Lung microvascular endothelial cell (primary cell): ENCODE data around the gene ANO8. TPM values are rescaled to one million over a fixed set of nuclear protein-coding genes. Genes with fewer than 3 reads are reported as not detected.
"Not testable (repeated sequence)": the region's sequence is repeated elsewhere in the genome, so short reads cannot be mapped to it uniquely, and the experiment has no call there.

ENCODE experiments used
- DNase-seq, 2 donors: peaks; one replicate each; pipeline versions ENCODE4 v3.0.0 to v3.0.0-alpha.2; 2010; ENCODE audit warnings: low read depth in 2 of 2
- total RNA-seq: library from RNA; depleted of rRNA; stranded (reverse); fragments of >200 nt; gene quantifications from 2 replicates; pipeline ENCODE4 v1.2.1, GENCODE V29; 2014

Gene ANO8
- 1.5 and 3.0 TPM in 2 replicates for total RNA-seq

DNA sequence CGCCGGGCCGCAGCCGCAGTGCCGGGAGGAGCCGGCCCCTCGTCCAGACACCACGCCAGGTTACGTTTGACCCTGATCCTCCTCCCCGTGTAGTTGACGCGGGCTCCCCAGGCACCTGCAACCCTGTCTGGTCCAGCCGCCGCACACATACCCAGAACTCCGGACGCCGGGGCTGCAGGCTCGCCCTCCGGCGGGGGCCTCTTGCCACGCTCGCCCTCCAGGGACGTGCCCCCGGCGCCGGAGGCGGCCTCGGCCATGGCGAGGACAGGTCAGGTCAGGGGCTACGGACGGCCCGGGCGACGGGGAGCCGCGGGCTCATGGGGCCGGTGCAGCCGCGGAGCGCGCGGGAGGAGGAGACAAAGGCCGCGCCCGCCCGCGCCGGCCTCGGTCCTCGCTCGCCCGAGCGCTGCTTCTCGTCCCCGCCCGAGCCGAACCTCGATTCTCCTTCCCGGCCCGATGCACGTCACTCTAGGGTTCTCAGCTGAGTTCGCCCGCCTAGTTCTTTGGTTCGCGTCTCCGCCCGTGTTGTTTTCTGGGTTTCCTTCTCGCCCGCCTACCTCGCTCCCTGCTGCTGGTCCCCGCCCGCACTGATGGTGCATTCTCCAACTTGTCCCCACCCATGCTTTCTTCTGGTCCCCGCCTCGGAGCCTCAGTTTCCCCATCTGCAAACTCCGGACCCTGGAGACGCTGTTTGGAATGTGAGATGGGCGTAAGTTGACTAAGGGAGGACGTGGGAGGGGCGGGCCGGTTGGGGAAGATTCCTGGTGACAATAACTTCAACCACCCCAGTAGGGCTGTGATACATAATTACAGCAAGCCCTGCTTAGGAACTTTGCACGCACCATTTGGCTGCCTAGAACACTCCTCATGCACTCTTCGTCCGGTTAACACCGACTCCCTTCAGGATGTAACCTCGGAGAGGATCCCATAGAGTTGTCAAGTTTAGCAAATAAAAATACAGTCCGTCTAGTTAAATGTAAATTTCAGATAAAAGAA, at the start of gene ANO8:
Gene ANO8, minus strand, starts transcription at position 442 of the 996 bp plus-strand sequence. Its CDS starts 185 bp downstream, at position 257.
- peak; percentile 99 for DNase-seq

- no peak for DNase-seq
Measured at GRCh38 chr19:17380426-17381138, 45.9 kb upstream of the ANO8 start.

DNA sequence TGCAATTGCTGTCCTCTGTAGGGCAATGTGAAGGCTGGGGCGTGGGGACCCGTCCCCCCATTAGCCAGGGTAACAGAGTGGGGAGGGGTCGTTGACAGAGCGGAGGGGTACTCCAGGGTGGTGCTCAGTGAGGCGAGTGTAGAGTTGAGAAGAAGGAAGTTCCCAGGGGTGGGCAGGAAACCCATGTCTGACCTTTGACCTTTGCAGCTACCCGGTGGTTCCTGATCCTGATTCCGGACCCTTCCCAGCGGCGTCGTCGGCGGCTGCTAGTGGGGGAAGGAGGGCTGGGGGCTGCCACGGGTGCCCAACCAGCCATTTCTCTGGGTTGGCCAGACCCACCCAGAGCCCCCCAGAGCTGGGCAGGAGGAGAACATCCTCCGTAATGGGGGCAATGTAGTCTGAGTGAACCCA, 44.6 kb upstream of the ANO8 start:
- DNase-seq, result peak; percentile 33 to 70

DNA sequence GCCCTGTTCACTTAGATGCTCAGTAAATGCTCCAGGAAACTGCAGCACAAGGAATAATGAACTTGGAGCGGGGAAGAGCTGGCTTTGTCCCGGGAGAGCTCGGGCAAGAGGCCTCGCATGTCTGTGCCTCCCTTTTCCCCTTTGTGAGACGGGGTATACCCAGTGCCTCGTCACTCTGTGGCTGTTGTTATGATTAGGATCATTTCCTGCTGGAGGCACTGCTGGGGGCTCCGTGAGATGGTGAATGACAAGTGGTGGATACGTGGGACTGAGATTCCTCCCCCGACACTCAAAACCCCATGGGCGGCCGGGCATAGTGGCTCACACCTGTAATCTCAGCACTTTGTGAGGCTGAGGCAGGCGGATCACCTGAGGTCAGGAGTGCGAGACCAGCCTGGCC, 43.6 kb upstream of the ANO8 start:
- DNase-seq, result peak in 1 of 2 donors; percentile 19

DNA sequence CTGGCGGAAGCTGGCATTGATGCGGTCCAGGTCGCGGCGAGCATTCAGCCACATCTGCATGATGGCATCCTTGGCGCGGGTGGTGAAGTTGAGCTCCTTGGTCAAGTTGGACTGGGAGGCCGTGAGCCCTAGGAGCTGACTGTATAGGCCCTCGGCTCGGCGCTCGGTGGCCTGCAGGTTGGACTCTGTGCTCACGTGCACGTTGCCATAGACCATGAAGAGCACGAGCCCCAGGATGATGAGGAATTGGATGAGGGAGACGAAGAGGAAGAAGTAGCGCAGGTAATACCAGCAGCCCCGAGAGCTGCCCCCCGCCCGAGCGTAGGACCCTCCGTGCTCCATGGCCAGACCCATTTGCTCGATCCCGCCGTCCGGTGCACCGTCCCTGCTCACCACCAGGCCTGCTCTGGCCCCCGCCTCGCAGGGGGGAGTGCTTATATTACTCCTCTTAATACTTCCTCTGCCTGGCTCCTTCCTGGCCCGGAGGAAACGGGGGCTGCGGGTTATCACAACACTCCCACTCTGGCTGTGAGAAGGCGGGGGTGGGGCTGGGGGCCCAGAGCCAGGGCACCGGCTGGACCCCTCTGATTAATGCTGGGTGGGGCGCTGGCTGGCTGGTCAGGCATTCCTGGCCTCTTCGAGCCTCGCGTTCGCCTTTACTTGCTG, 42.4 kb upstream of the ANO8 start, which contains the start of gene PLVAP:
Gene PLVAP, minus strand, starts transcription at position 408 of the 666 bp plus-strand sequence. Its CDS starts 54 bp downstream, at position 354.
- peak; percentile 22 to 70 for DNase-seq

DNA sequence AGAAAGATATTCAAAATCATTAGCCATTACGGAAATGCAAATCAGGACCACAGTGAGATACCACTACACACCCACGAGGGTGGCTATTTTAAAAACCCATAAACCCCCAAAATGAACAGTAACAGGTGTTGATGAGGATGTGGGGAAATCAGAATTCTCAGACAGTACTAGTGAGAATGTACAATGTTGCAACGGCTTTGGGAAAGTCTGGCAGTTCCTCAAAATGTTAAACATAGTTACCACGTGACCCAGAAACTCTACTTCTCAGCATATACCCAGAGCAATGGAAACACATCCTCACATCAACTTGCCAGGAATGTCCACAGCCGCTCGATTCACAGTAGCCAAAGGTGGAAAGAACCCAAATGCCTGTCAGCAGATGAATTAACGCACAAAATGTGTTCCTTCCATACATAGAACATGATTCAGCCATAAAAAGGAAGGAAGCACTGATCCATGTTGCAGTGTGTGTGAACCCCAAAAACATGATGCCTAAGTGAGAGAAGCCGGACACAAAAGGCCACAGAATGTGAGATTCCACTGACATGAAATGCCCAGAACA, 35.5 kb upstream of the ANO8 start:
- peak in 1 of 2 donors; percentile 75 for DNase-seq

DNA sequence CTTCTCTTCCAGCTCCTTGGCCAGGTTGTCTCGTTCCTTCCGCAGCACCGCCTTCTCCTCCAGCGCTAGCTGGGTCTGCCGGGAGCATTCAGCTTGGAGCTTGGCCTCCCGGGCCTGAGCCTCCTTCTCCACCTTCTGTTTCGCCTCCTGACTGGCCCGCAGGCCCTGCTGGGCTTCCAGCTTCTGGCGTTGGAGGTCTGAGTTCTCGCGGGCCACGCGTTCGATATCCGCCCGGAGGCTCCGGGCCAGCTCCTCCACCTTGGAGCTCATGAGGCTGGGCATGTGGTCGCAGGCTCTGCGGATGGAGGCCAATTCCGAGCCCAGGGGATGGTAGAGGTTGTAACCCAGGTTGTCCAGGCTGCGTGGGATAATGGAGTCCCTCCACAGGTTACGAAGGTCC, 30.7 kb upstream of the ANO8 start:
- DNase-seq, result no peak

DNA sequence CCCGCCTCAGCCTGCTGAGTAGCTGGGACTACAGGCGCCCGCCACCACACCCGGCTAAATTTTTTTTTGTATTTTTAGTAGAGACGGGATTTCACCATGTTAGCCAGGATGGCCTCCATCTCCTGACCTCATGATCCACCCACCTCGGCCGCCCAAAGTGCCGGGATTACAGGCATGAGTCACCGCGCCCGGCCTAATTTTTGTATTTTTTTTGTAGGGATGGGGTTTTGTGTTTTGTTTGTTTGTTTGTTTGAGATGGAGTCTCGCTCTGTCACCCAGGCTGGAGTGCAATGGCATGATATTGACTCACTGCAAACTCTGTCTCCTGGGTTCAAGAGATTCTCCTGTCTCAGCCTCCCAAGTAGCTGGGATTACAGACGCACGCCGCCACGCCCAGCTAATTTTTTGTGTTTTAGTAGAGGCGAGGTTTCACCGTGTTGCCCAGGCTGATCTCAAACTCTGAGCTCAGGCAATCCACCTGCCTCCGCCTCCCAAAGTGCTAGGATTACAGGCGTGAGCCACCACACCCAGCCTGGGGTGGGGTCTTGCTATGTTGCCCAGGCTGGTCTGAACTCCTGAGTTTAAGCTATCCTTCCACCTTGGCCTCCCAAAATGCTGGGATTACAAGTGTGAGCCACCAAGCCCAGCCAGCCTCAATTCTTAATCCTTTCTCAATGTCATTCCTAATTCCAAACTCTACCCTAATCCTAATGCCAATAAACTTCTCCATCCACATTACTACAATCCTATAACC, 29.4 kb upstream of the ANO8 start:
- DNase-seq, result not testable (repeated sequence)

DNA sequence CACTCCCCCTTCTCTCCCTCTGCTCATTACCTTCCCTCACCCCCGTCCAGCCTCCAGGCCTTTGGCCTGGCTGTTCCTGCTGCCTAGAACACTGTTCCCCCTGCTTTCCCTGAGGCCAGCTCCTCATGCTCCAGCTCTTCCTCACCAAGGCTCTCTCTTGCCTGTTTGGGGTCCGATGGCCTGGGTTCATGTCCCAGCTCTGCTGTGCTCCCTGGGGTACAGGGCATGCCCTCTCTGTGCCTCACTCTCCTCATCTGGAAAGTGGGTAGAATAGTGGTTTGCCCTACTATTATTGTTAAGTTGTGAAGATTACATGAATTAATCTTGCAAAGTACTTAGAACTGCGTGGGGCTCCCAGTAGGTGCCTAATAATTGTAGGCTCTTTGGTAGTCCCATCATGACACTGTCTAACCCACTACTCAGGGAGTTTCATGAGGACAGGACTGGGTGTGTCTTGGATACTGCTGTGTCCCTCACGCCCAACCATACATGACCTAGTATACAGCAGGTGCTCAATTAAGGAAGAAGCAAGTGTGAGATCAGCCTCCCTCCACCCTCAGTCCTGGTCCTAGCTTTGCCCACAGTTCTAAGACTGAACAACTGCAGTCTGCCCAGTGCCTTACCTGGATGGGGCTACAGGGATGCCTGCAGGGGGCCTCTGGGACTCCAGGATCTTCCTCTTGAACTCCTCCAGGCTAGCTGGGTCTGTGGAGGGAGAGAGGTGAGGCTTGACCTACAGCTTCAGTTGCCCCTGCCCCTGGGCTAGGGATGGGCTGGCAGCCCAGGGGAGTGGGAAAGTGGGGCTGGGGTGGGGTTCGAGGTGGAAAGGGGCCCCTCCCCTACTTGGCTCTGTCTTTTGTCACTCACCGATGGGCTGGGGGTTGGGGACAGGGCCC, 25.5 kb upstream of the ANO8 start:
- DNase-seq, result no peak

DNA sequence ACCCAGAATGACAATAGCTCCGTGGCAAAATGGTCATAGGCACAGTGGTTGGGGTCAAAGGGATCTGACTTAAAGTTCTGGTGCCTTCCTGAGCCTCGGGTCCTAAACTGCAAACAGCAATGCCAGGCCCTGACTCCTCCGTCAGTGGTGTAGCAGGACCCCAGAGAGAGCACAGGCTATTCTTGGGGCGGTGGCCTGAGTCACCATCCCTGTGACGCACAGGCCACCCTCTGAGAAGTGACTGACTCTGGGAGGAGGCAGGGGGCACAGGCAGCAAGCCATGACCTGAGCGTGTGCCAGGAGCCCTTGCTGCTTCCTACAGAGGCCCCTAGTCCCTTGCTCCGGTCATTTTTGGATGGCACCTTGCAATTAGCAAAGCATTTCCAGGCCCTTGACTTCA, 23.7 kb upstream of the ANO8 start:
- peak in 1 of 2 donors; percentile 41 for DNase-seq

DNA sequence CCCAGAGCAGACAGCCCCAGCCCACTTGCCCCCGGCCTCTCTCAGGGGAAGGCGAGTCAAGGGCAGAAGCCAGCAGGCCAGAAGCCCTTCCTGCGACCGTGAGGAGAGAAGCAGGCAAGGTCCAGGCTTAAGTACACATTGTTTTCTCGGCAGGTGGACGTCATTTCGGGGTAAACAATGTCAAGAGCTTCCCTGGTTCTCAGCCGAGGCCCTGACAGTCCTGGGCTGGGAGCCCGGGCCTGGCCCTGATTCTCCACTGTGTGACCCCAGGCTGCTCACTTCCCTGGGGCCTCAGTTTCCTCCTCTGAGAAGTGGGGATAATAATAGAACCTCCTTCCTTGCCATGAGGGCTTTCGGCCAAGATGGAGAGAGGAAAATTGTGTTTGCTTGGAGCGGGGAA, 23.1 kb upstream of the ANO8 start:
- no peak for DNase-seq

GRCh38 chr19:17357078-17357666, 22.5 kb upstream of the ANO8 start:
- DNase-seq, result no peak

DNA sequence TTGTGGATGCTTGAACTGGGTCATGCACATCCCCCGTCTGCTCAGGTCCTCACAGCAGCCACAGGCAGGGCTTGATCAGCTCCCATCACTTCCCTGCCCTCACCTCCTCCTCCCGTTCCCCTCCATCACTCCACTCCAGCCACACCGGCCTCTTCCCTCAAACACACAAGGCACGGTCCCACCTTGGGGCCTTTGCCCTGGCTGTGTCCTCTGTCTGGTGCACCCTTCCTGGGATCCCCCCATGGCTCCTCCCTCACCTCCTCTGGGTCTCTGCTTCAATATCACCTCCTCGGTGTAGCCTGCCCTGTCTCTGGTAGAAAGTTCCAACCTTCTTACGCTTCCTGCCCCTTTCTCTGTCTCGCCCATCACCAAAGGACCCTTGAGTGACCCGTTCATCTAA, 18.7 kb upstream of the ANO8 start:
- DNase-seq, result no peak

GRCh38 chr19:17352608-17353280, 18.1 kb upstream of the ANO8 start:
- peak in 1 of 2 donors; percentile 32 for DNase-seq

DNA sequence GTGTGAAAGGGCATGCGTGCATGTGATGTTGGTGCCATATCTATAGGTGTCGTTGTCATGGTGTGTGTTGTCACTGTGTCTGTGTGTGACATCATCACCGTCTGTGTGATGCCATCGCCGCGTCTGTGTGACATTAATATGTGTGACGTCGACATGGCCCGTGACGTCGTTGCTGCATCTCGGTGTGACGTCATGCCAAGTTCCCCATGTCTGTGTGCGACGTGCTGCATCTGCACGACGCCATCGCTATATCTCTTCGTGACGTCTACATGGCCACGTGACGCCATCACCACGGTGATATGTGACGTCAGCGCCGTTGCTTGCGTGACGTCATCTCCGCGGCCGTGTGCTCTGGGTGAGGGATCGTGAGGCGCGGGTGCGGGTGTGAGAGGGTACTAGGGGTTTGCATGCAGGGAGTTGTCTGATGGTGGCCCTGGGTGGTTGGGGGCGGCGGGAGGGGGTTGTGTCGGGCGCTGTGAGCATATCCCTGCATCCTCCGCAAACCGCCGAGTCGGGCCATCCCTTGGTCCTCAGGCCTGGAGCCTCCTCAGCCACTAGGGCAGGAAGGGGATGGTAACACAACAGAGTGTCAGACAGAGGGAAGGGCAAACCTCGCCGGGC, 17.3 kb upstream of the ANO8 start:
- no peak for DNase-seq

GRCh38 chr19:17348700-17349099, 14.0 kb upstream of the ANO8 start:
- peak; percentile 88 to 92 for DNase-seq

GRCh38 chr19:17347877-17348276, 13.2 kb upstream of the ANO8 start:
- DNase-seq, result no peak

GRCh38 chr19:17347361-17347760, 12.7 kb upstream of the ANO8 start:
- peak in 1 of 2 donors; percentile 54 for DNase-seq
